GM18870 (cell line): ENCODE data around the gene ATP1A1.

Experiments
- ATAC-seq: cut with Tn5 transposase; IDR thresholded peaks from one replicate; pipeline ENCODE4 v1.9.1; 2021; ENCODE audit warnings: moderate library complexity; ENCODE audit not compliant: unreplicated experiment

Gene ATP1A1

GRCh38 chr1:116372651-116373430, at the start of gene ATP1A1:
Gene ATP1A1, plus strand, starts transcription at chr1:116373244. Its CDS starts 268 bp downstream, at chr1:116373512.
- ATAC-seq = peak; percentile 48

- no peak for ATAC-seq
Observed at GRCh38 chr1:116323491-116323890, 49.6 kb upstream of the ATP1A1 start.

GRCh38 chr1:116324411-116324810, 48.6 kb upstream of the ATP1A1 start:
- ATAC-seq = no peak

GRCh38 chr1:116325104-116325503, 47.9 kb upstream of the ATP1A1 start:
- no peak for ATAC-seq

GRCh38 chr1:116325922-116326321, 47.1 kb upstream of the ATP1A1 start:
- no peak for ATAC-seq

GRCh38 chr1:116326486-116326885, 46.6 kb upstream of the ATP1A1 start:
- no peak for ATAC-seq

- ATAC-seq = no peak
Observed at GRCh38 chr1:116328671-116329070, 44.4 kb upstream of the ATP1A1 start.

- ATAC-seq = no peak
Observed at GRCh38 chr1:116329524-116330341, 43.3 kb upstream of the ATP1A1 start.

GRCh38 chr1:116330342-116330652, 42.7 kb upstream of the ATP1A1 start:
- ATAC-seq = no peak

GRCh38 chr1:116330846-116331245, 42.2 kb upstream of the ATP1A1 start:
- ATAC-seq = no peak

GRCh38 chr1:116331523-116331922, 41.5 kb upstream of the ATP1A1 start:
- ATAC-seq = no peak

- no peak for ATAC-seq
Observed at GRCh38 chr1:116332451-116332850, 40.6 kb upstream of the ATP1A1 start.

- no peak for ATAC-seq
Observed at GRCh38 chr1:116333171-116334014, 39.7 kb upstream of the ATP1A1 start.

- ATAC-seq = no peak
Observed at GRCh38 chr1:116334015-116334547, 39.0 kb upstream of the ATP1A1 start.

GRCh38 chr1:116334868-116335635, 38.0 kb upstream of the ATP1A1 start:
- no peak for ATAC-seq

- no peak for ATAC-seq
Observed at GRCh38 chr1:116335850-116336624, 37.0 kb upstream of the ATP1A1 start.

GRCh38 chr1:116337398-116337797, 35.6 kb upstream of the ATP1A1 start:
- no peak for ATAC-seq

GRCh38 chr1:116338400-116338799, 34.6 kb upstream of the ATP1A1 start:
- no peak for ATAC-seq

GRCh38 chr1:116340506-116341231, 32.4 kb upstream of the ATP1A1 start:
- no peak for ATAC-seq
